NT2/D1 (cell line): ENCODE results near the gene PCYT1A.

Source experiments
- SUZ12 ChIP-seq: IDR thresholded peaks from 2 replicates; pipeline ENCODE4 v1.6.1; 2011; ENCODE audit not compliant: insufficient read length, insufficient read depth; ENCODE audit errors: extremely low read depth
- YY1 ChIP-seq: IDR thresholded peaks from 2 replicates; pipeline ENCODE4 v1.6.1; 2011; ENCODE audit not compliant: insufficient read length, insufficient read depth
- ZNF274 ChIP-seq: IDR thresholded peaks from 2 replicates; pipeline ENCODE4 v1.6.1; 2011; ENCODE audit warnings: mild to moderate bottlenecking, low read depth, low read length

GRCh38 chr3:196220991-196221390 lies 66.5 kb downstream of the PCYT1A start:
- TF ChIP-seq SUZ12 (no peak), YY1 (no peak), ZNF274 (no peak)
